Occipital lobe (tissue), 2 donors: Measurements from ENCODE around the gene POLD3. TPM values are rescaled to one million over a fixed set of nuclear protein-coding genes. Genes with fewer than 3 reads are reported as not detected.

Experiments used
- DNase-seq: peaks from one replicate; lab custom pipeline; 2025; lab: John Stamatoyannopoulos, UW
- total RNA-seq: library from RNA; depleted of rRNA; stranded (reverse); fragments of >200 nt; gene quantifications from one replicate; pipeline ENCODE4 v1.2.3, GENCODE V29; 2014

POLD3 gene, protein sequence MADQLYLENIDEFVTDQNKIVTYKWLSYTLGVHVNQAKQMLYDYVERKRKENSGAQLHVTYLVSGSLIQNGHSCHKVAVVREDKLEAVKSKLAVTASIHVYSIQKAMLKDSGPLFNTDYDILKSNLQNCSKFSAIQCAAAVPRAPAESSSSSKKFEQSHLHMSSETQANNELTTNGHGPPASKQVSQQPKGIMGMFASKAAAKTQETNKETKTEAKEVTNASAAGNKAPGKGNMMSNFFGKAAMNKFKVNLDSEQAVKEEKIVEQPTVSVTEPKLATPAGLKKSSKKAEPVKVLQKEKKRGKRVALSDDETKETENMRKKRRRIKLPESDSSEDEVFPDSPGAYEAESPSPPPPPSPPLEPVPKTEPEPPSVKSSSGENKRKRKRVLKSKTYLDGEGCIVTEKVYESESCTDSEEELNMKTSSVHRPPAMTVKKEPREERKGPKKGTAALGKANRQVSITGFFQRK
- 14.5 TPM for total RNA-seq

DNA sequence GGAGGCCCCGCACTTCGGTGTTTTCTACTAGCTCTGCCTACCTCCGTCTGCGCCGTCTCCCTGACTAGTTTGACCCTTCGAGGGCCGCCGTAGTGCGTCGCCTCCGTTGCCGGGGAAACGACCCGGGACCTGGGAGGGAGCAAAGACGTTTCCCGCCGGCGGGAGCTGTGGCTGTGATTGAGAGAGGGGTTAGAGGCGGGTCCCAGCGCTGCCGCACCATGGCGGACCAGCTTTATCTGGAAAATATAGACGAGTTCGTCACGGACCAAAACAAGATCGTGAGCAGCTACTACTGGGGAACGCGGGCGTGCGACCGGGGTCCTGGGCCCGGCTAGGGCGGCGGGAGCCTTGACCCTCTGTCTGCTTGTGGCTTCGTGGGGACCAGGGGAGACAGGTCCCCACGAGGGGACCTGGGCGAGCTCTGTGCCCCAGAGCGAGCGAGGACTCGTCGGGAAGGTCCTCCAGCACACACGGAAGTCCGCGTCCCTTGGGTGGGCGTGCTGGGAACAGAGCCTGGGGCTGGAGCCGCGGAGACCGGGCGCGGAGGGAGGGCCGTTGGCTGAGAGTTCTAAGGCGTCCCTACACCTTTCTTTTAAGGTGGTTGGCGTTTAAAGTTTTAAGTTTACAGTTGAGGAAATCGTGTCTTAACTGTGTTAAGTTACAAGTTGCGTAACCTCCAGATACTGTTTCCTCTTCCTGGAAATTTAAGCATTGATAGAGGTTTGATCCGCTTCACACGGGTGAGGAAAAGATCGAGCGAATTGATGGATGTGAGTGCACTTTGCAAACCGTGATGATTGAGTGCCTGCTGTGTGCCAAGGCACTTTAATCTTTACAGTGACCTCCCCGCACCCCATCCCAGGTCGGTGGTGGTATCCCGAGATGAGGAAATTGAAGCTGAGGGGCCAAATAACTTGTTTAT, at the start of gene POLD3:
Gene POLD3 (plus strand): TSS at position 142 of the 922 bp plus-strand sequence. CDS start 77 bp downstream, at position 219.
- DNase-seq: peak; percentile 96

DNA sequence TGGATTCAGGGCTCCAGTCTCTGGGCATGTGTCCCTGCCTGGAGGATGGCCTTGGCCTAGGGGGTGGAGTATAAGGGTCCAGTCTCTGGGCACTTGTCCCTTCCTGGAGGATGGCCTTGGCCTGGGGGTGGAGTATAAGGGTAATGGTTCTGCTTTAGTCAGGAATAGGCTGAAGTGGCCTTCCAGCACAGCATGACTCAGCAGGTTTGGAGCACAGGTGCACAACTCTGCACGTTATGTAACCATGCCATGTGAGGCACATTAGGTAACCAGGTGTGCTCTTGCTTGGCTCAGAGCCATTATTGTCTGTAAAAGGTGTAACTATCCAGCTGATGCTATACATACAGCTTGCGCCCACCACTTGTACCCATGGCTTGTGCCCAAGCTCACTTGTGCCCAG, 48.4 kb upstream of the POLD3 start:
- no peak for DNase-seq

DNA sequence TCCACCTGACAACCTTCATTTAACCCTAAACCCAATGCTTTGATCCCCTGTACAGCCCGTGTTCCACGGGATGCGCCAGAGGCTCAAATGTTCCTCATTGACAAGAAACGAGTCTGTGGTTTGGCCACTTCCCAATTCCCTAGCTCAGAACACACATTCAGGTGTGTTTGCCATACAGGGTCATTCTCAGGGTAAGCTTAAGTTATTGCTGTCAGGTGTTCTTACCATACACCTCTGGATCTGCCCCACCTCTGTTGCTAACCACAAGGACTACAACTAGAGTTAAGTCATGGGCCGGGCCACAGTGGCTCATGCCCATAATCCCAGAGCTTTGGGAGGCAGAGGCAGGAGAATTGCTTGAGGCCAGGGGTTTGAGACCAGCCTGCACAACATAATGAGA, 45.6 kb upstream of the POLD3 start:
- DNase-seq: no peak

DNA sequence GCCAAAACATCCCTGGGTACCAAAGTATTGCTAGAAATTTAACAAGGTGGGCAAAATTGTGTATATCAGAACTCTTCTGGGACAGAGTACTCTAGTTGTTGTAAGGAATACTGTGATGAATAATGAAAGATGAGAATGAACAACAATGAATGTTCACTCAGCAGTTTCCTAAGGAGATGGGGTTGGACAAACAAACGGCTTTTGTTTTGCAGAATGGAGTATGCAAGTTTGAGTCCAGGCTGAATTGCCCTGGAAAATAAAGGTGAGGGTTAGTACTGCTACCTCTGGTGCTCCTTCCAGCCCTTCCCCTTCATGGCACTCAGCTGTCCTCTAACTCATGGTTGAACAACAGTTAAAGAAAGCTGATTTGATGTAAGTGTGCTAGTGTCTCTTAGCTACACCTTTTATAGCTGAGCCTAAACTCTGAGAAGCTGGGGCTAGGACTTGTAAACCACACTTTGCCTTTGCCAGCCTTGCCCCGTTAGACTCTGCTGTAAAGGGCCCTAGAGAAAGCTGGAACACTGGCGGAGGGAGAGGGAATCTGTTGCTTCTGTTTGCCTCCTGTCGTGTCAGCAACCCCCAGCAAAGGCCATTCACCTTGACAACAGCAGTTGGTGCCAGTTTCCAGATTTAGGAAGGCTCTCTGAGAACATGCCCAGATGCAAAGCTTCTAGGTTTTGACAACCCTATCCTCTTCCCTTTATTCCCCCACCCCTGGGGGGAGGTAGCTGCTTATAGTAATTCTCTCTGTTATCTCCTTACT, 41.2 kb upstream of the POLD3 start:
- DNase-seq: no peak

DNA sequence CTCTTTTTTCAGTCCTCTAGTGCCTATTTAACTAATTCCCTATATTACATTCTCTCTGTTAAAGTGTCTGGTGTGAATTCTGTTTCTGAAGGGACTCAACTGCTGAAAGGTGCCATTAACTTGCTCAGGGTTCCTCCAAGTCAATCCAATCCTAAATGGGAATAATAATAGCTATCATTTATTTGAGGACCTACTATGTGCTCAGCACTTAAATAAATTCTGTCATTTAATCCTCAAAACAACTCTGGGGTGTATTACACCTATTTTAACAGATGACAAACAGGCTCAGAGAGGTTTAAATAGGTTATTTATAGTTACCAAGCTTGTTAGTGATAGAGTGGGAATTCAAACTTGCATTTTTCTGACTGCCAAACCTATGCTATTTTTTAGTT, 40.6 kb upstream of the POLD3 start:
- DNase-seq: no peak

DNA sequence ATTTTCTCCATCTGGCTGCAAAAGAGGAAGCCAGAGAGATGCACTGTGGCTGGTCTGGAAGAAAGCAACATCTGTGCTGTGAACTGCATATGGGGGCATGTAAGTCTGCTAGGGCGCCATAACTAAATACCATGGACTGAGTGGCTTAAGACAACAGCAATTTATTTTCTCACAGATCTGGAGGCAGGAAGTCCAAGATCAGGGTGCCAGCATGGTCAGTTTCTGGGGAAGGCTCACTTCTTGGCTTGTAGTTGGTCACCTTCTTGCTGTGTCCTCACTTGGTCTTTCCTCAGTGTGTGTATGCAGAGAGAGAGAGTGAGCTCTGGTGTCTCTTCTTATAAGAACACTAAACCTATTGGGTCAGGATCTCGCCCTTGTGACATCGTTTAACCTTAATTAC, 34.9 kb upstream of the POLD3 start:
- DNase-seq: no peak

DNA sequence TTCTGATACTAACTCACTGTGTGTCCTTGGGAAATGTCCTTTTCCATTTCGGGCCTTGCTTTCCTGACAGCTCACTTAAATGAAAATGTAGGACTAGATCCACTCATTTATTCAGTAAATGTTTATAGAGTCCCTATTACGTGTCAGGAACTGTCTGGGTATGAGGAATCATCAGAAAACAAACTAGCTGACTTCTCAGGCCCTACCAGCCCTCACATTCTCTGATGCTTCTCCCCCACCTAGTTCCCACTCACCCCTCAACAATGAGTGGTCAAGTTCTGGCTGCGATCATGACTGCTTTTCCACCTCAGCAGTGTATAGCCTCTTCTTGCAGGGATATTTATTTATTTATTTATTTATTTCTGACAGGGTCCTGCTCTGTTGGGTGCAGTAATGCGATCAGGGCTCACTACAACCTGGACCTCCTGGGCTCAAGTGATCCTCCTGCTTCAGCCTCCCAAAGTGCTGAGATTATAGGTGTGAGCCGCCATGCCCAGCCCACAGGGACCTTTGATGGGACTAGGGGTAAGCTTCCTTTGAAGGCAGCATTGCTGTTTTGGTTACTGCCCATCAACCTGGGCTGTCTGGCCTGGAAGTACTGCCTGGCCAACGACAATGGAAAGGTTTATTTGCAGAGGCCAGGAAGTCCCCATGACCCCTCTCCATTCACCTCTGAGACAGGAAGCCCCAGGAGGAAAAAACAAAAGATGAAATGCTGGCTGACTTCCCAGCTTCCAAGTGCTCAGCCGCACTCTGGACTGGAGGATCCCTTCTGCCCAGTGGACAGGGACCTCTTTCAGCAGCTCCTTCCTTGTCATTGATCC, 33.1 kb upstream of the POLD3 start:
- no peak for DNase-seq

DNA sequence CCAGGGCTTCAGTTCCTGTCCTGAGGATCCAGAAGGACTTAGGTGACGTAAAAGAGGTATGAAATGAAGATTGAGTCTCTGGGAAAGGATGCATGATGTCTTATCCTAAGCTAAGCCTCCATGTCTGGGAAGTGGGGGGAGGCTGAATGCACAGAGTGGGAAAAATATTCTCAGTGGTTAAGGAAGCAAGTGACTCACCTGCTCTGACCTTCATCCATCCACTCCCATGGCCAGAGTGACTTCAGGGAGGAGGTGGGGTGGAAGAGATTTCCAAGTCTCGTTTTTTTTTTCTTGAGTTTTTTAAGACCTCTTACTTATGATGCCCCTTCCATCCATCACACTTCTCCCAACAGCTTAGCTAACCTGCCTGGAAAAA, 32.5 kb upstream of the POLD3 start:
- no peak for DNase-seq

DNA sequence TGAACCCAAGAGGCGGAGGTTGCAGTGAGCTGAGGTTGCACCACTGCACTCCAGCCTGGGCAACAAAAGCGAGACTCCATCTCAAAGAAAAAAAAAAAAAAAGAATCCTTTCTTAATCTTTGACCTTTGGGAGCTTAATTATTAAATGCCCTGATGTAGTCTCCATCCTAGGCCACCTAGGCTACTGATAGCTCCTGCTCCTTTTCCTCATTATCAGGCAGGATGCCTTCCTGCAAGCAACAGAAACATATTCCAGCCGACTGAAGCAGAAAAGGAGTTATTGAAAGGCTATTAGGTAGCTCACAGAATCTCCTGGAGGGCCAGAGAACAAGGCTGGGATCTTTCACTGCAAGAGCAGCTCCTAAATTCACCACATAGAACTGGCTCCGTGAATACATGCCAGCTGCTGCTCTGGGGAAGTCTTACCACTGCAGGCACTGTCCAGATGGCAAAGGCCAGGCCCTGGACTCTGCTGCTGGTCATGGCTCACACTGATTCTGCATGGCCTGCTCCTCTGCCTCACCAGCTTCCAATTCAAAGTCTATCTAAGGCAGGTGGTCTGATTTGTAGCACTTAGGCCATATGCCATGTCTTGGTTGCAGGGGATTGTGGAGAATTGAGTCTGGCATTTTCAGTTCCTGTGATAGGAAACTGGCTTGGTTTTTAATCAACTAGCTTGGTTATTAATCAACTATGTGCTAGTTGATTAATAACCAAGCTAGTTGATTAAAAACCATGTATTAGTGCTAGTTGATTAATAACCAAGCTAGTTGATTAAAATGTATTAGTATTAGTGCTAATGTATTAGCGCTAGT, 26.0 kb upstream of the POLD3 start:
- DNase-seq: no peak

DNA sequence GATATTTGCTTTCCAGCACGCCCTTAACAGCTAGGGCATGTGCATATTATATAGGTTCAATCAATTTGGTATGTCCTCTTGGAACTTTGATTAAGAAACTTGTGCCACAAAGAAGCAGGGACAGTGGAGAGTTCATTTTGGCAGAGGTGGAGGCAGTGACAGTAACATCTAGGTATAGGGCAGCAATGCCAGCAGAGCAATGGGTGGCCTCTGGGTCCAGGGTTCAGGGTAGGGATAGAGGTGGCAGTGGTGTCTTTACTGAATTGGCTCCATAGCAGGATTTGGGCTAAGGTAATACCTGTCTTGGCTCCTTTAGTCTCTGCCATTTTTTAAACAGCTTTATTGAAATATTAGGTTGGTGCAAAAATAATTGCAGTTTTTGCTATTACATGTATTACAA, 24.4 kb upstream of the POLD3 start:
- DNase-seq: no peak

DNA sequence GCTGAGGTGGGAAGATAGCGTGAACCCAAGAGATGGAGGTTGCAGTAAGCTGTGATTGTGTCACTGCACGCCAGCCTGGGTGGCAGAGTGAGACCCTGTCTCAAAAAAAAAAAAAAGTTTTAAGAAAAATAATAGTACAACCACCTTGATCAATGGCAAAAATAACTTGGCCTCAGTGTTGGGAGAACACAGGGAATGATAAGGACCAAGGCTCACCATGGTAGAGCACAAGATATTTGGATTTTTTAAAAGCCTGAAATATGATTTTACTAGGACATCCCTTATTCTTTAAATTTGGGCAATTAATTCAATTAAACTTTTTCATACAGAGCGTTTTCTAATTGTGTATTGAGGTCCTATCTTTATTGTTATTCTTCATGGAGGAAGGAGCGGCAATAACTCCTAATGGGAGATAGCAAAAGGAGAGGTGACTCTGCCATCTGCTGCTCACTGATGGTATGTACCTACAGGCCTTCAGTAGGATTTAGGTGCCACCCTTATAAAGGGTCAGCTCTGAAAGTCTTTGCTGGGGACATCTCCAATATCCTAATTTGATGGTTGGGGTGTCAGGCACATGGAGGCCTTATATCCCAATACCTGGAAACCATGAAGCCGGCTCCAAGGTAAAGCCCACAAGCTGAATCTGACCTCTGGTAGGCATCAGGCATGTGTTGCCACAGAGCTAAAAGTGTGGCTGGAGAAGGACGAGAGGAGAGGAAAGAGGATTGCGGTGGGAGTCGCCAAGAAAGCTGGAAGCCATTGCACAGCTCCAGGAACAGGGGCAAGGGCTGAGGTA, 21.9 kb upstream of the POLD3 start:
- DNase-seq: no peak

DNA sequence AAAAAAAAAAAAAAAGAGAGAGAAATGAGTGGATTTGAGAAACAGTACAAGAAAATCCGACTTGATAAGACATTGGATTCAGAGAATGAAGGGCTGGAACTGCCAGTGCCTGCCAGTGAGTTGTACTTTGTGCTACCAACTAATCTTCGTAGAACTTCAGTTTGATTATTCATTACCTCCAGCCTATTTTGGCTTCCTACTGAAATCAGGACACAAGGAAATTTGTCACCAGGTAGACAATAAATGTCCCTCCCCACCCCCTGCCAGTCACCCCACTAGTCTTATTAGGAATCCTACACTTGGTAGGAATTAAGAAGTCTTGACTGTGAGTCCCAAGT, 21.4 kb upstream of the POLD3 start:
- no peak for DNase-seq

DNA sequence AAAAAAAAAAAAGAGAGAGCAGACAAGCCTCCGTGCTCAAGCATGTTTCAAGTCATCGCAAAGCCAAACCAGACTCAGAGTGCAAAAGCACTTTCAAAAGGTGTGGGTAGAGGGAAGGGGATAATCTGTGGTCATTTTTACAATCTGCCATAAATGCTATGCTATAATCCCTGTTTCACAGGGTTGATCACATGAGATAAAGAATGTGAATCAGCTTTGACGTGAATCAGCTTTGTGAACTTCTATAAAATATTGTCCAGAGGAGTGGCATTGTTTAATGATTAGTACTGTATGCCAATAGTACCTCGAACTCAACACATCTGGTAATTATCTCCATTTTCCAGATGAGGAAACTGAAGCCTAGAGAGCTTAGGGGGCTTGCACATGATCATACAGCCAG, 20.0 kb upstream of the POLD3 start:
- DNase-seq: no peak

DNA sequence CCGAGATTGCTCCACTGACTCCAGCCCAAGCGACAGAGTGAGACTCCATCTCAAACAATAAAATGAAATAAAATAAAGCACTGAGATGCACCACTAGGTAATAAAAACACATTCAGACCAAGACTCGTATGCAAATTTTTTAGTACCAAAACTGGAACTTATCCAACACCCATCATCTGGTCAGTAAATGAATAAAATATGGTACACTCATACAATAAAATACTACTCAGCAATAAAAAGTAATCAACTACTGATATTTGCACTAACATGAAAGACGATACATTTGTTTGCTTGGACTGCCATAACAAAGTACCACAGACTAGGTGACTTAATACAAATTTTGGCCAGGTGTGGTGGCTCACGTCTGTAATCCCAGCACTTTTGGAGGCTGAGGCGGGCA, 17.8 kb upstream of the POLD3 start:
- no peak for DNase-seq

DNA sequence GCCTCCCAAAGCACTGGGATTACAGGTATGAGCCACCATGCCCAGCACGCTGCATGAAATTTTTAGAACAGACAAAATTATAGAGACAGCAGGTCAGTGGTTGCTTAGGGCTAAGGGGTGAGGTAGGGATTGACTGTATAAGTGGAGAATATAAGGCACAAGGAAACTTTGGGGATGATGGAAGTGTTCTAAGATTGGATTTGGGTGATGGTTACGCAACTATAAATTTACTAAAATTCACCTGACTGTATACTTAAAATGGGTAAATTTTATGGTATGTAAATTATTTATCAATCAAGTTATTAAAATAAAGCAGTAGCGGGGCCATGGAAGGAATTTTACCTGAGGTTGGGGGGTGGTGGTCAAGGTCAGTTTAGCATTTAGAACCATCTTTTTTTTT, 16.4 kb upstream of the POLD3 start:
- DNase-seq: no peak

DNA sequence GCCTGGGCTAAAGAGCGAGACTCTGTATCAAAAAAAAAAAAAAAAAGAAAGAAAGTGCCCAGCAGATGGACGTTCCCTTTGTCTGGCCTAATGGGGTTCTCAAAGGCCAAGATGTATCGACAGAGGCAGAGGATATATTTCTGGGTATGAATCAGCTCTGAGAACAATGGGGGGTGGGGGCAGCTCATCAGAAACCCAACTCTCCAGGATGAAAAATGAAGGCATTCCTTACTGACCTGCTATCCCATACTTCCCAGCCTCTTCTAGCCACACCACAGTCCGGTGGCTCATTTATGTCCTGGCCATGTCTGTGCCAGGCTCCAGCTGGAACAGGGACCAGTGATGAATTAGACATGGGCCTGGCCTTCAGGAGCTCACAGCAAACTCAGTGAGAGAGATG, 15.2 kb upstream of the POLD3 start:
- DNase-seq: no peak

DNA sequence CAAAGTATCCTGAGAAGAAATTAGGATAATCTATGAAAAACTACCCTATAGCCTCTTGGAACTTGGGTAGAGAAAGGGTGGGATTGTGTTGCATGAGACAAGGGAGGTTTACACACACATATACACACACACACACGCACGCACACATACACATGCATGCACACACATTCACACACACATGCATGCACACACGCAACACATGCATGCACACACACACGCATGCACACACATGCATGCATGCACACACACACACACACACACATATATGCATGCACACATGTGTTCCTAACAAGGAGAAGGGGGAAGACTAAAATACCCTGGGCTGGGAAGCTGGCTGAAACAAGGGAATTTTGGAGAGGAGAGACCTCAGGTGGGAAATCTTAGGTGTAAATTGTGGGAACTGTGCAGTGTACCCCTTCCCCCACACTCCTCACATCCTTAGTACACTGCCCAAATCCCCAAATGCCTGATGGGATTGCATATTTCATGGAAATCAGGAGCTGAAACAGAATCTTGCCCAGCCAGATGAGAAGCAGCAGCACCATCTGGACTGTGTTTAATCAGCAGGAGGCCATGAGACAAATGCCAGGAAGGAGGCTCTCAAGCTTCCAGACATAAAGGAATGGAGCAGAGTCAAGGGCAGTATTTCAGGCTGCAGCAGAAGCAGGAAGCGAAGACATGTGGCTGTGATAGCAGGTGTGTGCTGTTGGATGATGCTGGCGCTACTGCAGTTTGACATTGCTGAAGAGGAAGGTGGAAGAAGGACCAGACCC, 14.6 kb upstream of the POLD3 start:
- no peak for DNase-seq

DNA sequence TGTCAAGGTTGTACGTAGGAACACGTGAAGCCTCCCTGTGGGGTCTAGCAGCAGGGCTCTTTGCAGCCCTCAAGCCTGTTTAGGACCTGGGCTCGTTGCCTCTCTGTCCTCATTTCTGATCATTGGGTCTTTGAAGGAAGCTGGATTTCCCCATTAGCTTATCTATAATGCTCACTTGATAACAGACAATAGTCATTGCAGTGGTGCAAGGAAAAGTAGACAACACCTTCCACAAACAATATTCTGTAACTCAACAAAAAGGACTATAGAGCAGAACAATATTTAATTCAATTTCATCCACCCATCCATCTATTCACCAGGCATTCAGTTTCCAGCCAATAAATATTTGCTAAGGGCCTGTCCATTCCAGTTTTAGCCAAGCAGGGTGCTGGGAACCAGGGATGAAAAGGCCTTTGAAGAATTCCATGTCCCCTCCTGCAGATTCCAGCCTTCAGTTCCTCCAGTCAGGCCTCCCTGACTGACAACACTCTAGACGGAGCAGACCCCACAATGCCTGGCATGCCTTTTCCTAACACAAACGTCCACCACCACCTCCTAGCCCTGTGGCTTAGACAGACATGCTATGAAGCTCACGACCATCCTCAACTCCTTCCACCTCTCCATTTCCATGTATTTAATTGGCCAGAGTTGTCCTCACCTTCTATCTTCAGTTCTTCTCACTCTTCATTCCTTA, 12.7 kb upstream of the POLD3 start:
- no peak for DNase-seq
